DND-41 (cell line): ENCODE data around the gene PRDX6.
"Not testable (repeated sequence)": the region's sequence is repeated elsewhere in the genome, so short reads cannot be mapped to it uniquely, and the experiment has no call there.

Experiments used
- ATAC-seq: fragments of 200-7000 bp; cut with Tn5 transposase; 3 replicates; pipeline ENCODE4 v1.9.1; 2021; ENCODE audit warnings: low read depth; ENCODE audit not compliant: insufficient read depth
- DNase-seq: peaks from one replicate; pipeline ENCODE4 v3.0.0-alpha.2; 2020
- H2AFZ ChIP-seq: 2 replicates; pipeline ENCODE4 v1.6.0; 2012; ENCODE audit warnings: low read depth, low read length
- H3K27ac ChIP-seq: 2 replicates; pipeline ENCODE4 v1.5.1; 2012; ENCODE audit warnings: low read length, inconsistent platforms
- H3K27me3 ChIP-seq: fragments of 200-600 bp; sonication (generic); 2 replicates; pipeline ENCODE4 v1.6.0; 2012; ENCODE audit warnings: low read length, mild to moderate bottlenecking, inconsistent platforms; ENCODE audit not compliant: insufficient read depth, poor library complexity
- H3K36me3 ChIP-seq: 2 replicates; pipeline ENCODE4 v1.5.1; 2012; ENCODE audit warnings: low read length, inconsistent platforms; ENCODE audit not compliant: insufficient read depth
- H3K4me1 ChIP-seq: 2 replicates; pipeline ENCODE4 v1.5.1; 2012; ENCODE audit warnings: mild to moderate bottlenecking, low read length; ENCODE audit not compliant: insufficient read depth
- H3K4me2 ChIP-seq: 2 replicates; pipeline ENCODE4 v1.6.0; 2012; ENCODE audit warnings: mild to moderate bottlenecking, moderate library complexity, low read length, inconsistent platforms; ENCODE audit not compliant: insufficient read depth
- H3K4me3 ChIP-seq, 2 experiments: fragments of 200-600 bp in 1 of 2; shearing (Covaris generic) in 1 of 2; 2 replicates each; pipeline ENCODE4 v1.5.1; 2012 to 2016; ENCODE audit warnings: inconsistent platforms in 2 of 2, low read length in 2 of 2, mild to moderate bottlenecking in 2 of 2, low read depth in 1 of 2, moderate library complexity in 1 of 2
- H3K79me2 ChIP-seq: 2 replicates; pipeline ENCODE4 v1.6.0; 2012; ENCODE audit warnings: low read length, inconsistent platforms; ENCODE audit not compliant: insufficient read depth
- H3K9ac ChIP-seq: 2 replicates; pipeline ENCODE4 v1.6.0; 2012; ENCODE audit warnings: low read depth, mild to moderate bottlenecking, inconsistent platforms, low read length, moderate library complexity
- H3K9me3 ChIP-seq: 2 replicates; pipeline ENCODE4 v1.5.1; 2012; ENCODE audit warnings: low read length, moderate library complexity, mild to moderate bottlenecking, inconsistent platforms; ENCODE audit not compliant: insufficient read depth, severe bottlenecking
- H4K20me1 ChIP-seq: 2 replicates; pipeline ENCODE4 v1.6.0; 2012; ENCODE audit warnings: low read length; ENCODE audit not compliant: insufficient read depth
- EZH2 ChIP-seq: IDR thresholded peaks from 3 replicates; pipeline ENCODE4 v1.6.1; 2012; ENCODE audit warnings: borderline replicate concordance, low read depth, mild to moderate bottlenecking, moderate library complexity, low read length, inconsistent platforms; ENCODE audit not compliant: severe bottlenecking
- TF ChIP-seq, protein P1 (sequence below): IDR thresholded peaks from 2 replicates; pipeline ENCODE4 v1.5.1; 2012; ENCODE audit warnings: borderline replicate concordance, low read length, moderate library complexity, mild to moderate bottlenecking; ENCODE audit not compliant: poor library complexity, severe bottlenecking; ENCODE audit errors: extremely low read depth

Gene PRDX6

GRCh38 chr1:173489149-173489600, 12.0 kb downstream of the PRDX6 start:
- no peak for TF ChIP-seq EZH2
- TF ChIP-seq, protein P1, sequence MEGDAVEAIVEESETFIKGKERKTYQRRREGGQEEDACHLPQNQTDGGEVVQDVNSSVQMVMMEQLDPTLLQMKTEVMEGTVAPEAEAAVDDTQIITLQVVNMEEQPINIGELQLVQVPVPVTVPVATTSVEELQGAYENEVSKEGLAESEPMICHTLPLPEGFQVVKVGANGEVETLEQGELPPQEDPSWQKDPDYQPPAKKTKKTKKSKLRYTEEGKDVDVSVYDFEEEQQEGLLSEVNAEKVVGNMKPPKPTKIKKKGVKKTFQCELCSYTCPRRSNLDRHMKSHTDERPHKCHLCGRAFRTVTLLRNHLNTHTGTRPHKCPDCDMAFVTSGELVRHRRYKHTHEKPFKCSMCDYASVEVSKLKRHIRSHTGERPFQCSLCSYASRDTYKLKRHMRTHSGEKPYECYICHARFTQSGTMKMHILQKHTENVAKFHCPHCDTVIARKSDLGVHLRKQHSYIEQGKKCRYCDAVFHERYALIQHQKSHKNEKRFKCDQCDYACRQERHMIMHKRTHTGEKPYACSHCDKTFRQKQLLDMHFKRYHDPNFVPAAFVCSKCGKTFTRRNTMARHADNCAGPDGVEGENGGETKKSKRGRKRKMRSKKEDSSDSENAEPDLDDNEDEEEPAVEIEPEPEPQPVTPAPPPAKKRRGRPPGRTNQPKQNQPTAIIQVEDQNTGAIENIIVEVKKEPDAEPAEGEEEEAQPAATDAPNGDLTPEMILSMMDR = no peak
- Histone ChIP-seq H3K27ac (no peak overlapping the region), H2AFZ (no peak overlapping the region), H3K9ac (no peak overlapping the region), H4K20me1 (no peaks in the 10 kb centered on the region), H3K9me3 (no peaks in the 10 kb centered on the region), H3K27me3 (no peaks in the 10 kb centered on the region), H3K4me2 (no peak overlapping the region), H3K79me2 (no peaks in the 10 kb centered on the region), H3K4me1 (no peaks in the 10 kb centered on the region), H3K4me3 (no peak overlapping the region), H3K36me3 (peaks cover 53% of the 10 kb centered on the region)
- no peak for DNase-seq
- peak; percentile 29; the same call in 1 of the 3 replicates for ATAC-seq

GRCh38 chr1:173489929-173490328, 12.8 kb downstream of the PRDX6 start:
- no peak overlapping the region for H3K4me3 ChIP-seq
- no peak for TF ChIP-seq EZH2
- TF ChIP-seq, protein P1 = no peak
- H4K20me1 ChIP-seq = no peaks in the 10 kb centered on the region
- H3K79me2 ChIP-seq = no peaks in the 10 kb centered on the region
- ATAC-seq (no peak), DNase-seq (no peak)
- no peaks in the 10 kb centered on the region for H3K9me3 ChIP-seq
- no peaks in the 10 kb centered on the region for H3K4me1 ChIP-seq
- H3K27me3 ChIP-seq = no peaks in the 10 kb centered on the region
- peaks cover 45% of the 10 kb centered on the region for H3K36me3 ChIP-seq
- no peak overlapping the region for H2AFZ ChIP-seq
- no peak overlapping the region for H3K9ac ChIP-seq
- no peak overlapping the region for H3K27ac ChIP-seq
- no peak overlapping the region for H3K4me2 ChIP-seq

DNA sequence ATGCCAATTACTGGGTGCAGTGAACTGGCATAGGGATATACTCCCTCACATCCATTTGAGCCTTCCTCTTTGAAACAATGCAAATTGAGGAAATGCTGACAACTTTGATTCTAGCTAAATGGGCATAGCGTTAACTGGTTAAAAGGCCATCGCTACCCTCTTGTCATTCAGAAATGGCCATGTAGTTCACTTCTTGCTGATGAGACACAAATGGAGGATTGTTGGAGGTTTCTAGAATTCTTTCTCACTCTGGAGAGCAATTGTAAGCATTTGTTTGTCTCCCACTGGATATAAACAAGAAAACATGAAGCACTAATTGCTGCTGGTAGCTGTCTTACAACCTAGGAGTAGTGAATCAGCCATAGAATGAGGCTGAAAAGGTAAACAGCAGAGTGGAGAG, 14.4 kb downstream of the PRDX6 start:
- Histone ChIP-seq H3K36me3 (peaks cover 29% of the 10 kb centered on the region), H3K27ac (no peak overlapping the region), H3K9me3 (peaks cover 13% of the 10 kb centered on the region), H3K9ac (no peak overlapping the region), H3K27me3 (no peaks in the 10 kb centered on the region), H3K4me2 (no peak overlapping the region), H3K4me1 (no peaks in the 10 kb centered on the region), H3K4me3 (no peak overlapping the region), H4K20me1 (no peaks in the 10 kb centered on the region), H2AFZ (no peak overlapping the region), H3K79me2 (no peaks in the 10 kb centered on the region)
- ATAC-seq = no peak
- TF ChIP-seq EZH2 = no peak
- TF ChIP-seq, protein P1 = no peak
- DNase-seq = no peak

GRCh38 chr1:173493125-173493524, 16.0 kb downstream of the PRDX6 start:
- ATAC-seq, H2AFZ ChIP-seq, H3K79me2 ChIP-seq, DNase-seq, H3K4me3 ChIP-seq, H3K27ac ChIP-seq, H4K20me1 ChIP-seq, H3K9ac ChIP-seq, H3K4me2 ChIP-seq, H3K27me3 ChIP-seq, H3K4me1 ChIP-seq: not testable (repeated sequence)
- peaks cover 13% of the 10 kb centered on the region; the same call in 1 of the 2 replicates for H3K36me3 ChIP-seq
- peaks cover 24% of the 10 kb centered on the region for H3K9me3 ChIP-seq
